ENCODE results near the gene ACAA2. TPM values are rescaled to one million over a fixed set of nuclear protein-coding genes. Genes with fewer than 3 reads are reported as not detected.
A peak's percentile ranks its signal among the peaks of the same experiment; 100 is the strongest.

The ACAA2 gene
- polyA plus RNA-seq, 3 donors, result 20.8 to 109 (median 97.6) TPM

DNA sequence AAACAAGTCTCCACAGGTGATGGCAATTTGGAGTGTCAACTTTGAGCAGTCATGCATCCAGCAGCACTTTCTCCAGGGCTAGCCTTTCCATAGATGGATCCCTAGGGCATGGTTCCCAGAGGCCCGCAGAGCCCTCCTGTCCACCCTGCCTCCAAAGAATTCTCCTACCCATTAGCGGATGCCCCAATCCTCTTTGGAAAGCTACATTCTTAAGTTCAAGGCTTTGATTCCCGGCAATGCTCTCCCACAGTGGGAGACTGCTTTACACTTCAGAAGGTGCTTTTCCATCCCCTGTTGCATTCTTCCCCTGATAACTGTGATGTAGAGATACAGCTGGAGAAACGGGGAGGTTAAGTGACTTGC is 61.3 kb downstream of the ACAA2 start:
- 48% methylated on average over 3 of the region's 4 CpGs for WGBS (ENCODE audit: insufficient coverage)
- H3K79me2 ChIP-seq (ENCODE audit: insufficient read depth, low read length), result no peaks in the 10 kb centered on the region
- no peaks in the 10 kb centered on the region for H3K9me3 ChIP-seq (replicated peaks in 1 of 2; ENCODE audit: control insufficient read depth in 1 of 2, insufficient read depth in 1 of 2, low read length in 2 of 2)
- no peak overlapping the region for H3K27ac Mint-ChIP-seq
- no peaks in the 10 kb centered on the region for H3K4me1 Mint-ChIP-seq
- DNase-seq, result no peak
- no peak overlapping the region for H2AFZ ChIP-seq (ENCODE audit: insufficient read depth, low read depth, low read length, poor library complexity, severe bottlenecking)
- no peak overlapping the region for H3K4me2 ChIP-seq (replicated peaks; ENCODE audit: extremely low read depth, low read length, poor library complexity, severe bottlenecking)
- intact Hi-C loops (cut with micrococcal nuclease), result no loop called here
- H3K36me3 Mint-ChIP-seq, result no peaks in the 10 kb centered on the region
- H3K4me3 ChIP-seq (replicated peaks in 1 of 3; ENCODE audit: low read depth in 2 of 3, low read length in 3 of 3), result no peak overlapping the region
- H3K4me3 Mint-ChIP-seq, result no peak overlapping the region
- peaks cover 0 to 6% of the 10 kb centered on the region in 2 donors for H3K27me3 ChIP-seq (ENCODE audit: control insufficient read depth in 2 of 2, insufficient read depth in 2 of 2, low read length in 2 of 2)
- no peak overlapping the region for H3K27ac ChIP-seq (ENCODE audit: low read depth in 1 of 2, low read length in 2 of 2)
- no peaks in the 10 kb centered on the region for H4K20me1 ChIP-seq (ENCODE audit: insufficient read depth, low read length)
- peaks cover 6 to 11% (median 8%) of the 10 kb centered on the region in 3 donors for H3K27me3 Mint-ChIP-seq (ENCODE audit: low read depth in 3 of 3)
- peaks cover 0 to 5% (median 0%) of the 10 kb centered on the region in 7 donors for H3K9me3 Mint-ChIP-seq
- TF ChIP-seq, protein P1, sequence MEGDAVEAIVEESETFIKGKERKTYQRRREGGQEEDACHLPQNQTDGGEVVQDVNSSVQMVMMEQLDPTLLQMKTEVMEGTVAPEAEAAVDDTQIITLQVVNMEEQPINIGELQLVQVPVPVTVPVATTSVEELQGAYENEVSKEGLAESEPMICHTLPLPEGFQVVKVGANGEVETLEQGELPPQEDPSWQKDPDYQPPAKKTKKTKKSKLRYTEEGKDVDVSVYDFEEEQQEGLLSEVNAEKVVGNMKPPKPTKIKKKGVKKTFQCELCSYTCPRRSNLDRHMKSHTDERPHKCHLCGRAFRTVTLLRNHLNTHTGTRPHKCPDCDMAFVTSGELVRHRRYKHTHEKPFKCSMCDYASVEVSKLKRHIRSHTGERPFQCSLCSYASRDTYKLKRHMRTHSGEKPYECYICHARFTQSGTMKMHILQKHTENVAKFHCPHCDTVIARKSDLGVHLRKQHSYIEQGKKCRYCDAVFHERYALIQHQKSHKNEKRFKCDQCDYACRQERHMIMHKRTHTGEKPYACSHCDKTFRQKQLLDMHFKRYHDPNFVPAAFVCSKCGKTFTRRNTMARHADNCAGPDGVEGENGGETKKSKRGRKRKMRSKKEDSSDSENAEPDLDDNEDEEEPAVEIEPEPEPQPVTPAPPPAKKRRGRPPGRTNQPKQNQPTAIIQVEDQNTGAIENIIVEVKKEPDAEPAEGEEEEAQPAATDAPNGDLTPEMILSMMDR (IDR thresholded peaks at IDR 0.05), result no peak
- H3K4me1 ChIP-seq (ENCODE audit: control insufficient read depth in 1 of 2, insufficient read depth in 2 of 2, low read length in 2 of 2), result peaks cover 1 to 4% of the 10 kb centered on the region in 2 donors
- H3K36me3 ChIP-seq (replicated peaks in 1 of 2; ENCODE audit: control insufficient read depth in 1 of 2, insufficient read depth in 2 of 2, low read length in 2 of 2), result no peaks in the 10 kb centered on the region
- H3K9ac ChIP-seq (ENCODE audit: insufficient read depth, low read length, poor library complexity, severe bottlenecking), result no peak overlapping the region

DNA sequence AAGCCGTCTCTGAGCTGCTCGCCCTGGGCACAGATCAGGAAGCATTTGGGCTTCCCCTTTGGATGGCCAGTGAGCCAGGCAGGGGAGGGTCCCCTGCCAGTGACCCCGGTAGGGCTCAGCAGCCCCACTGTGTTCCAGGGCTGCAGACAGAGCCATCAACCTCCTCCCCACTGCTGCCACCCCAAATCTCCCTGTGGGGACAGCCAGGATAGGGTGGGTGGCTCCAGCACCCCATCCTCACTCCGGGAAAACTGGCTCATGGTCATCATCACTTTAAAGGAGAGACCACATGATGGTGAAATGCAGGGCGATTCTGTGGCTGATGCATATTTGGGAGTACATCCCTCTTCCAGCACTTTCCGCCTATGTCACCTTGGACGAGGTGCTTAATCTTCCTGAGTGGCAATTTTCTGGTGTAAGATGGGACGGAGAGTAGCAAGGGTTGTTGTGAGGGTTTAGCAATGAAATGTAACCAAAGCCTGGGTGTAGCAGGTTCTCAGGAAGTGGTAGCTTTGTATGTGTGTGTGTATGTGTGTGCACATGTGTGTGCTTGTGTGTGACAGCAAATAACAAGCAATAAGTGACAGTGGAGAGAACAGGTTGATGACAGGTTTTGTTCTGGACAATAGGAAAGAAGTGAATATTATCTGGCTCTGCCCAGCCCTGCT is 61.8 kb downstream of the ACAA2 start:
- Histone ChIP-seq H3K36me3 (replicated peaks in 1 of 2; ENCODE audit: control insufficient read depth in 1 of 2, insufficient read depth in 2 of 2, low read length in 2 of 2) (no peaks in the 10 kb centered on the region), H3K4me1 (ENCODE audit: control insufficient read depth in 1 of 2, insufficient read depth in 2 of 2, low read length in 2 of 2) (no peaks in the 10 kb centered on the region), H4K20me1 (ENCODE audit: insufficient read depth, low read length) (no peaks in the 10 kb centered on the region), H2AFZ (ENCODE audit: insufficient read depth, low read depth, low read length, poor library complexity, severe bottlenecking) (no peak overlapping the region), H3K79me2 (ENCODE audit: insufficient read depth, low read length) (no peaks in the 10 kb centered on the region), H3K27ac (ENCODE audit: low read depth in 1 of 2, low read length in 2 of 2) (no peak overlapping the region), H3K4me2 (replicated peaks; ENCODE audit: extremely low read depth, low read length, poor library complexity, severe bottlenecking) (no peak overlapping the region), H3K9me3 (replicated peaks in 1 of 2; ENCODE audit: control insufficient read depth in 1 of 2, insufficient read depth in 1 of 2, low read length in 2 of 2) (no peaks in the 10 kb centered on the region), H3K9ac (ENCODE audit: insufficient read depth, low read length, poor library complexity, severe bottlenecking) (no peak overlapping the region), H3K4me3 (replicated peaks in 1 of 3; ENCODE audit: low read depth in 2 of 3, low read length in 3 of 3) (no peak overlapping the region), H3K27me3 (ENCODE audit: control insufficient read depth in 2 of 2, insufficient read depth in 2 of 2, low read length in 2 of 2) (peaks cover 0 to 6% of the 10 kb centered on the region in 2 donors)
- Mint-ChIP-seq H3K27ac (peak overlapping the region in 1 of 7 donors; percentile 21), H3K36me3 (no peaks in the 10 kb centered on the region), H3K4me3 (no peak overlapping the region), H3K4me1 (no peaks in the 10 kb centered on the region), H3K9me3 (peaks cover 0 to 9% (median 0%) of the 10 kb centered on the region in 7 donors), H3K27me3 (ENCODE audit: low read depth in 3 of 3) (peaks cover 8 to 11% (median 8%) of the 10 kb centered on the region in 3 donors)
- no peak for DNase-seq
- intact Hi-C loops (cut with micrococcal nuclease), result no loop called here
- WGBS (ENCODE audit: insufficient coverage), result 39% methylated on average over 3 of the region's 8 CpGs
- TF ChIP-seq, protein P1 (IDR thresholded peaks at IDR 0.05), result no peak
